Left lung (tissue), 10 donors: Measurements from ENCODE around the gene GPM6B. TPM values are rescaled to one million over a fixed set of nuclear protein-coding genes. Genes with fewer than 3 reads are reported as not detected.

Experiments used
- ATAC-seq: fragments of 200-7000 bp; cut with Tn5 transposase; one replicate; pipeline ENCODE4 v1.9.1; 2020; ENCODE audit warnings: moderate library complexity
- DNase-seq, 4 donors: peaks; one replicate each; pipeline ENCODE4 v3.0.0-alpha.2; 2013 to 2020
- H3K27ac ChIP-seq, 2 donors: fragments of 200-600 bp; sonication (generic) in 1 of 2; one replicate each; pipeline versions ENCODE4 v1.5.0 to v1.8.0; 2020 to 2021
- H3K27me3 ChIP-seq, 2 donors: fragments of 200-600 bp; sonication (generic) in 1 of 2; one replicate each; pipeline versions ENCODE4 v1.5.0 to v1.8.0; 2020 to 2021
- H3K36me3 ChIP-seq, 2 donors: fragments of 200-600 bp; sonication (generic) in 1 of 2; one replicate each; pipeline versions ENCODE4 v1.5.0 to v1.8.0; 2020 to 2021
- H3K4me1 ChIP-seq, 2 donors: fragments of 200-600 bp; one replicate each; pipeline ENCODE4 v1.8.0; 2021
- H3K4me3 ChIP-seq, 2 donors: fragments of 200-600 bp; sonication (generic) in 1 of 2; one replicate each; pipeline versions ENCODE4 v1.5.0 to v1.8.0; 2020 to 2021; ENCODE audit warnings: mild to moderate bottlenecking in 1 of 2
- H3K9me3 ChIP-seq, 2 donors: fragments of 200-600 bp; sonication (generic) in 1 of 2; one replicate each; pipeline versions ENCODE4 v1.5.0 to v1.8.0; 2020 to 2021
- CTCF ChIP-seq, 2 donors: fragments of 200-600 bp; sonication (generic) in 1 of 2; IDR thresholded peaks; one replicate each; pipeline versions ENCODE4 v1.5.0 to v1.8.0; 2021; ENCODE audit warnings: antibody characterized with exemption in 2 of 2
- intact Hi-C, 2 donors: fragments of 100-400 bp; cut with DNase I; formaldehyde crosslinking; loops; one replicate each; pipeline versions ENCODE4 v1.11.2 to v1.14.2; 2022
- polyA plus RNA-seq, 6 donors: library from polyadenylated mRNA; unstranded; fragments of 120-200 nt; gene quantifications; one replicate each; pipeline ENCODE4 v1.2.1, GENCODE V29; 2013; ENCODE audit not compliant: insufficient read length in 6 of 6
- total RNA-seq, 2 donors: library from RNA; stranded (reverse); fragmentation: NEBNext Ultra II Directional; extraction: Animal tissue kit (Norgen Biotek cat#: 25700); gene quantifications; one replicate each; pipeline ENCODE4 v1.2.1, GENCODE V29; 2021
- donor health status: DM: no; HTN: yes; CAD: no.
- donor health status: DM: no; HTN: no; CAD: no.

Gene GPM6B
- total and polyA plus RNA-seq, 8 donors = 7.0 to 37.2 (median 31.3) TPM

- DNase-seq (peak in 1 of 4 donors; percentile 33), ATAC-seq (no peak)
- no peak overlapping the region for H3K4me3 ChIP-seq
- peaks cover 0 to 5% of the 10 kb centered on the region in 2 donors for H3K27me3 ChIP-seq
- H3K9me3 ChIP-seq = no peaks in the 10 kb centered on the region
- H3K4me1 ChIP-seq = no peaks in the 10 kb centered on the region
- H3K36me3 ChIP-seq = peaks cover 0 to 21% of the 10 kb centered on the region in 2 donors
- TF ChIP-seq CTCF (IDR thresholded peaks at IDR 0.05) = no peak
- H3K27ac ChIP-seq = no peak overlapping the region
- intact Hi-C loops = no loop called here
These were observed 38.0 kb downstream of the GPM6B start for GRCh38 chrX:13778916-13779315.

- no peaks in the 10 kb centered on the region for H3K4me1 ChIP-seq
- DNase-seq (no peak), ATAC-seq (no peak)
- no peak overlapping the region for H3K27ac ChIP-seq
- H3K36me3 ChIP-seq = peaks cover 0 to 21% of the 10 kb centered on the region in 2 donors
- H3K9me3 ChIP-seq = no peaks in the 10 kb centered on the region
- no peak overlapping the region for H3K4me3 ChIP-seq
- TF ChIP-seq CTCF (IDR thresholded peaks at IDR 0.05) = no peak
- H3K27me3 ChIP-seq = no peaks in the 10 kb centered on the region
- intact Hi-C loops = no loop called here
These were observed 40.5 kb downstream of the GPM6B start for GRCh38 chrX:13776387-13776786.

- intact Hi-C loops = no loop called here
- no peaks in the 10 kb centered on the region for H3K4me1 ChIP-seq
- ATAC-seq = no peak
These were observed 41.1 kb downstream of the GPM6B start for GRCh38 chrX:13775837-13776236.

GRCh38 chrX:13774696-13775095 lies 42.2 kb downstream of the GPM6B start:
- Histone ChIP-seq H3K4me3 (no peak overlapping the region), H3K36me3 (peaks cover 0 to 29% of the 10 kb centered on the region in 2 donors), H3K9me3 (no peaks in the 10 kb centered on the region), H3K27ac (no peak overlapping the region), H3K27me3 (no peaks in the 10 kb centered on the region), H3K4me1 (no peaks in the 10 kb centered on the region)
- TF ChIP-seq CTCF (IDR thresholded peaks at IDR 0.05) = no peak
- DNase-seq (no peak), ATAC-seq (no peak)
- intact Hi-C loops = no loop called here

More at GRCh38 chrX:13775837-13776236, 41.1 kb downstream of the GPM6B start:
- DNase-seq = no peak
- Histone ChIP-seq H3K4me3 (no peak overlapping the region), H3K27ac (no peak overlapping the region), H3K36me3 (peaks cover 0 to 21% of the 10 kb centered on the region in 2 donors), H3K27me3 (no peaks in the 10 kb centered on the region), H3K9me3 (no peaks in the 10 kb centered on the region)
- TF ChIP-seq CTCF (IDR thresholded peaks at IDR 0.05) = no peak

GRCh38 chrX:13770013-13770535 lies 46.8 kb downstream of the GPM6B start:
- intact Hi-C loops = no loop called here
- H3K9me3 ChIP-seq = no peaks in the 10 kb centered on the region
- H3K27me3 ChIP-seq = no peaks in the 10 kb centered on the region
- H3K4me3 ChIP-seq = no peak overlapping the region
- no peak for TF ChIP-seq CTCF (IDR thresholded peaks at IDR 0.05)
- ATAC-seq (no peak), DNase-seq (no peak)
- no peak overlapping the region for H3K27ac ChIP-seq
- peaks cover 0 to 43% of the 10 kb centered on the region in 2 donors for H3K36me3 ChIP-seq
- no peaks in the 10 kb centered on the region for H3K4me1 ChIP-seq
